T-helper 17 cell (primary cell): ENCODE measurements around the gene BCL2. TPM values are rescaled to one million over a fixed set of nuclear protein-coding genes. Genes with fewer than 3 reads are reported as not detected.

Experiments
- ATAC-seq: fragments of 150-1000 bp; cut with Tn5 transposase; 2 replicates; pipeline ENCODE4 v1.10.0; 2021; ENCODE audit warnings: mild to moderate bottlenecking, moderate library complexity
- DNase-seq, 3 donors: peaks; one replicate each; pipeline versions ENCODE4 v3.0.0 to v3.0.0-alpha.2; 2020 to 2021
- H3K9me3 ChIP-seq: one replicate; pipeline ENCODE4 v1.7.0; 2013; ENCODE audit warnings: low read length, mild to moderate bottlenecking; ENCODE audit not compliant: control insufficient read depth, poor library complexity, severe bottlenecking
- H3K27ac Mint-ChIP-seq: one replicate; pipeline ENCODE4 v1.8.0; 2022; ENCODE audit warnings: mild to moderate bottlenecking, moderate library complexity, mixed read lengths
- H3K27me3 Mint-ChIP-seq: one replicate; pipeline ENCODE4 v1.8.0; 2022; ENCODE audit warnings: mixed read lengths
- H3K36me3 Mint-ChIP-seq: one replicate; pipeline ENCODE4 v1.8.0; 2022; ENCODE audit warnings: low read depth, mixed read lengths
- H3K4me1 Mint-ChIP-seq: one replicate; pipeline ENCODE4 v1.8.0; 2022; ENCODE audit warnings: mild to moderate bottlenecking, mixed read lengths
- H3K4me3 Mint-ChIP-seq: one replicate; pipeline ENCODE4 v1.8.0; 2022; ENCODE audit warnings: mild to moderate bottlenecking, moderate library complexity, mixed read lengths
- total RNA-seq, 4 donors: library from RNA in 2 of 4; stranded (reverse) in 2 of 4; gene quantifications; one replicate each; pipeline ENCODE4 v1.2.3 and lab custom pipeline; 2022 to 2026

Gene BCL2
- total RNA-seq, 2 donors from 2014 or later = 134 to 136 TPM

DNA sequence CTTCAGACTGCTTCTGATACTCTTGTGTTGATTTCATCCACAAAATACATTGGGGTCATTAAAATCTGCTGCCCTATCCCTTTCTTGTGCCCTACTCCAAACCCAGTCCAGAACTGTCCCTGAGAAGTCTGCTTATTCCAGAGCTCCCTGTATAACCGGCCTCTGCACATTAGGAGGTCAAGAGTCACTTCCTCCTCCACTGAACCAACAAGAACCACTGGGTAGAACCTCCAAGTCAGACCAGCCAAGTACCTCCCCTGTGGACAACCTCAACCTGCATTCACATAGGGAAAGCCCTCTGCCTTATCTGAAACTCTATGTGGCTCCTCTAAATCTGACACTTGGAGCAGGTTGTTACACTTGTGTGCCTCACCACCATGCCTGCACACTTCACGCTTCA is 25.3 kb upstream of the BCL2 start:
- H3K4me1 Mint-ChIP-seq = peaks cover 24% of the 10 kb centered on the region
- DNase-seq (no peak), ATAC-seq (no peak)
- H3K27me3 Mint-ChIP-seq = no peaks in the 10 kb centered on the region
- peak overlapping the region; percentile 90 for H3K27ac Mint-ChIP-seq
- no peak overlapping the region for H3K4me3 Mint-ChIP-seq
- no peaks in the 10 kb centered on the region for H3K9me3 ChIP-seq
- H3K36me3 Mint-ChIP-seq = peaks cover 12% of the 10 kb centered on the region

DNA sequence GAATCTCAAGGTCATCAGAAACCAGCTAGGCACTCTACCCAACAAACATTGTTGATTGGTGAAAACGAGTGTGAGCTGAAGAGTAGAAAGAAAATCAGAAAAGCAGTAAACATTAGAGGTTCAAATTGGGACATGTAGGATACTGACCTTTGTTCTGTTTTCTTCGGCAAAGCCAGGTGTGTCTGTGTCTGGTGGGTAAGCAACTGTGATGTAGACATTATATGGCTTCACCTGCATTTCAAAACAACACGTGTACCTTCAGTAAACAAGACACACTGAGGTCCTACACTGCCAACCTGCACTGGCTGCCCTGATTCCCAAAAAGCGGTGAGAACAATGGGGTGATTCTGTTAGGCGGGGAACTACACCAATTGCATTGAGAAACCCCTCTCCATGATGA is 24.7 kb upstream of the BCL2 start:
- no peaks in the 10 kb centered on the region for H3K9me3 ChIP-seq
- ATAC-seq (no peak), DNase-seq (no peak)
- Mint-ChIP-seq H3K27me3 (no peaks in the 10 kb centered on the region), H3K4me1 (peaks cover 25% of the 10 kb centered on the region), H3K36me3 (peaks cover 13% of the 10 kb centered on the region), H3K4me3 (no peak overlapping the region), H3K27ac (peak overlapping the region; percentile 90)

DNA sequence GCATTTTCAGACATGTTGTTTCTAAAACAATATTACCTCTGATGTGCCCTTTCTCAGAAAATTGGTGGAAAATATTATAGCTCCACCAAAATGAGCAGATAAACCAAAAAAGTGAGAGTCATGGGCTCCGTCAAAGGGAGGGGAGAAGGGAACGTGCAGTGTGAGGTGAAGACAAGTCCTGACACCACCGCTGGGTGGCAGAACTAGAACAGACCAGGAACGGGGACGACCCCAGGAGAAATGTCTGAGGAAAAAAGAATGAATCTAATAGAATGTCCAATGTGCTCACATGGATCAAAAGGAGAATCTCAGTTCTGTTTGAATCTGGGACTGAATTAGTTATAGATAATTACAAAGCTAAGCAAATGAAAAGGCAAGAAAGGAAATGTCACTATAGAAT is 22.6 kb upstream of the BCL2 start:
- DNase-seq (no peak), ATAC-seq (peak; percentile 67)
- Mint-ChIP-seq H3K27me3 (no peaks in the 10 kb centered on the region), H3K27ac (no peak overlapping the region), H3K4me1 (peaks cover 25% of the 10 kb centered on the region), H3K4me3 (no peak overlapping the region), H3K36me3 (peaks cover 15% of the 10 kb centered on the region)
- no peaks in the 10 kb centered on the region for H3K9me3 ChIP-seq

DNA sequence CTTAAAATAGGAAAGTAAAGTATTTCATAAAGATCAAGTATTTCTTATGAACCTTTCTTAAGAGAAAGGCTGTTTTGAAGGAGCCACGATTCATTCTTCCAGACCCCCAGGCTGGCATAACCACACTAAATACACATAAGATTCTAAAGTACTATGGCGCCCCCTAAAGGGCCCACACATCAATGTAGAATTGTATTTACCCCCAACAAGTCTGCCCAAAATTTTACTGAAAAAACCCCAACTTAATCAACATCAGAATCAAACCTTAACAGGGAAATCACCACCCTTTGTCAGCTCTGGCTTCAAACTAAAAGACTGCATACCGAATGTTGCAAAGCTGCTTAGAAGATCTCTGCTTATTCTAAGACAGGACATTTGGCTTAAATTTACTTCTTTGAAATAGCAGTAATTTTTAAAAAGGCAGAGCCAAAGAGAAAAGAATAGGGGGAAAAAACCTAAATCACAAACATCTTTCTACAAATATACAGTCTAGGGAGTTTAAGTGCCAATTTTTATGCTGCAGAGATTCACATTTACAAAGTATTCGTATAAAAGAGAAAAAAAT is 20.4 kb upstream of the BCL2 start:
- Mint-ChIP-seq H3K4me3 (no peak overlapping the region), H3K27ac (peak overlapping the region; percentile 83), H3K4me1 (peaks cover 18% of the 10 kb centered on the region), H3K27me3 (no peaks in the 10 kb centered on the region), H3K36me3 (peaks cover 12% of the 10 kb centered on the region)
- H3K9me3 ChIP-seq = no peaks in the 10 kb centered on the region
- DNase-seq (peak in 1 of 3 donors; percentile 33), ATAC-seq (peak; percentile 84)

DNA sequence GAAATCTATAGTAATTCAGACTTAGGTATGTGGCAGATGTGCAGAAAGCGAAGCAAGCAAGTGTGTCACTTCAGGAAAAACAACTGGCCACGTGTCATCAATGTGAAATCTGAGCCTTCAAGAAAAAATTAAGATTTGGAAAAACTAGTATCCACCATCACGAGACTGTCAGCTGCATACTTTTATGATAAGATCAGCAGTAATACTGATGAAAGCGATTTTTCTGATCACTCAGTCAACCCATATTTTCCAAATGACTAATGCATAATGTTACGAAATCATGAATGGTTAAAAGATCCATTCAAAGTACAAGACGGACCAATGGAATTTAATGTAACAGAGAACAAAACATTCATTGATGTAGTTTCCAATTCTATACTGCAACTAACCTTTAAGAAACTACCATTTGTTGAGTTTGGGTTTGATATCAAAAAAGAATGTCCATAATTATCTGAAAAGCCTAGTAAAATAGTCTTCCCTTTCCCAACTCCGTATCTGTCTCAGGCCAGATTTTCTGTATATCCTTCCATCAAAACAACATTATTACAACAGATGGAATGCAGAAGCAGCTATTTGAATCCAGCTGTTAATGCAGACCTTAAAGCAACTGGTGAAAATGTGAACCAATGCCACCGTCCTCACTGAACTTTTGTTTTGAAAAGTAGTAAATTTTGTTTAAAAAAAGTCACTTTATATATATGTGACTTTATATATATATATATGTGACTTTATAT is 17.0 kb upstream of the BCL2 start:
- Mint-ChIP-seq H3K27me3 (no peaks in the 10 kb centered on the region), H3K4me1 (peaks cover 12% of the 10 kb centered on the region), H3K27ac (no peak overlapping the region), H3K4me3 (no peak overlapping the region), H3K36me3 (peaks cover 10% of the 10 kb centered on the region)
- DNase-seq (no peak), ATAC-seq (no peak)
- no peaks in the 10 kb centered on the region for H3K9me3 ChIP-seq

- no peak overlapping the region for H3K27ac Mint-ChIP-seq
- DNase-seq (no peak), ATAC-seq (no peak)
- no peaks in the 10 kb centered on the region for H3K27me3 Mint-ChIP-seq
- H3K4me3 Mint-ChIP-seq = no peak overlapping the region
- H3K9me3 ChIP-seq = no peaks in the 10 kb centered on the region
- H3K4me1 Mint-ChIP-seq = no peaks in the 10 kb centered on the region
- peaks cover 6% of the 10 kb centered on the region for H3K36me3 Mint-ChIP-seq
Observed at GRCh38 chr18:63331105-63331504, 11.5 kb upstream of the BCL2 start.

DNA sequence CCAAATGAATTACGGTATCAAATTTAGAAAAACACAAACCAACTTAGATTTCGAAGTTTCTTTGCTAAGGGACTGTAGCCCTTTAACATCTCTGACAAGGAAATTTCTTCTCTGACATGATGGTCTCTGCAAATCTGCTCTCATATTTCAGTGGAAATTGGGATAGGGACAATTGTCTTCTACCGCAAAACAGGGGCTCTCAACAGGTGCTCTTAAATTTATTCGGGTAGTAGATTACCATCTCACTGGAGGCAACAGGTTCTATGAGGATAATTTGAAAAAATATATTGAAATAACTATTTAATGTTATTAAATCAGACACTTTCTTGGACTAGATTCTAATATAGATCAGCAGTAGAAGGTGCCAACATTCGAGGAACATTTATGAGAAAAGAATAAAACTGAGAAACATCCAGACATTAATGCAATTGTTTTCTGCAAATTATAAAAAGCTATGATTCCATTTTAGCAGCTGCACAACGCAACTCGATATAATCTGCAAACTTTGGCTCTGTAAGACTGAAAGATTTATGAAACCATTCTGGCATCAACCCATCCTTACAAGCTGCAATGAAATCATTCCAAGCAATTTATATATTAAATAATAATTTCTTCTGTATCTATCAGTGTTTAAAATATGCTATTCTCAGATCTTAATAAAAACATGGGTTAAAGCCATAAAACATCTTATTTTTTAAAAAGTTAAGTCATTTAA is 10.0 kb upstream of the BCL2 start:
- no peak for ATAC-seq
- H3K36me3 Mint-ChIP-seq = peaks cover 6% of the 10 kb centered on the region
- no peak overlapping the region for H3K27ac Mint-ChIP-seq
- no peaks in the 10 kb centered on the region for H3K9me3 ChIP-seq
- no peaks in the 10 kb centered on the region for H3K4me1 Mint-ChIP-seq
- H3K4me3 Mint-ChIP-seq = no peak overlapping the region
- H3K27me3 Mint-ChIP-seq = no peaks in the 10 kb centered on the region
- DNase-seq = no peak

DNA sequence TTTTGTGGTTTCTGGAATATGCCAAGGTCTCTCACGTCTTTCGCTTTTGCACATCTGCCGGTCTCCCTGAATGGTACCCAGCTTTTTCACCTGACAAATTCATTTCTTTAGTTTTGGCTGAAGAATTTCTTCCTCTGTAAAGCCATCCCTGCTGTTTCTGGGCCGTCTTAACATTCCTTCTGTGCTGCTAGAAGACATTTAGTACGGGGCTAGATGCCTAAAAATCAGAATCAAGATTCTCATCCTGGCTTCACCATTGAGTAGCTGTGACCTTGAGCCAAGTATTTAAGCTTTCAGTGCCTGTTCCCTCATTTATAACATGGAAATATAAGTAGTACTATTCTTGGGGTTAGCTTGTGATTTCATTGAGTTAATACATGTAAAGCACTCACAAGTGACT is 6.4 kb upstream of the BCL2 start:
- peak overlapping the region; percentile 27 for H3K27ac Mint-ChIP-seq
- H3K36me3 Mint-ChIP-seq = peaks cover 5% of the 10 kb centered on the region
- no peak for DNase-seq
- no peaks in the 10 kb centered on the region for H3K27me3 Mint-ChIP-seq
- no peak overlapping the region for H3K4me3 Mint-ChIP-seq
- H3K4me1 Mint-ChIP-seq = peaks cover 14% of the 10 kb centered on the region
- ATAC-seq = no peak
- no peaks in the 10 kb centered on the region for H3K9me3 ChIP-seq

GRCh38 chr18:63325086-63325686 is 5.6 kb upstream of the BCL2 start:
- no peaks in the 10 kb centered on the region for H3K9me3 ChIP-seq
- Mint-ChIP-seq H3K36me3 (peaks cover 2% of the 10 kb centered on the region), H3K27ac (peak overlapping the region; percentile 27), H3K4me1 (peaks cover 18% of the 10 kb centered on the region), H3K4me3 (no peak overlapping the region), H3K27me3 (no peaks in the 10 kb centered on the region)
- DNase-seq = no peak
- no peak for ATAC-seq

DNA sequence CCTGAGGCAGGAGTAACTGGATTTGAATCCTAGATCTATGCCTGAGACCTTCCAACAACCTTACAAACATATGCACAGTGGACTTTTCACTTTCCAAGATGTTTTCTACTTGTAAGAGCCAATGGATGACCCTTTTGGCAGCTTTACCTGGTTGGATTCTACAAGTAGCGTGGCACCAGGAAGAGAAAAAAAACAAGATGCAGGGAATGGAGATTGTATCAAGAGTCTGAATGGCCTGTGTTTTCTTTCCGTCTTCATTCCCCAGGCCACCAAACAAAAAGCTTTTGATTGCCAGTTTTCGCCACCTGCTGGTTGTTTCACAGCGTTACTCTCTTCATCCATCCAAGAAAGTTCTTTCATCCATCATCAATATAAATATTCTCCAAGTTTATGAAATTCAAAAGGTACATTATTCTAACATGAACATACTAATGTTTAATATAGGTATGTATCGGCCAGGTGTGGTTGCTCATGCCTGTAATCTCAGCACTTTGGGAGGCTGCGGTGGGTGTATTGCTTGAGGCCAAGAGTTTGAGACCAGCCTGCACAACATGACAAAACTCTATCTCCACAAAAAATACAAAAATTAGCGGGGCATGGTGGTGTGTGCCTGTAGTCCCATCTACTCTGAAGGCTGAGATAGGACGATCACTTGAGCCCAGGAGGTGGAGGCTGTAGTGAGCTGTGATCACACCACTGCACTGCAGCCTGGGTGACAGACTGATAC is 3.5 kb upstream of the BCL2 start:
- Mint-ChIP-seq H3K36me3 (peaks cover 7% of the 10 kb centered on the region), H3K27me3 (no peaks in the 10 kb centered on the region), H3K4me3 (no peak overlapping the region), H3K27ac (peak overlapping the region; percentile 87), H3K4me1 (peaks cover 24% of the 10 kb centered on the region)
- peak in 2 of 3 donors; percentile 24 to 26 for DNase-seq
- no peaks in the 10 kb centered on the region for H3K9me3 ChIP-seq
- ATAC-seq = no peak

DNA sequence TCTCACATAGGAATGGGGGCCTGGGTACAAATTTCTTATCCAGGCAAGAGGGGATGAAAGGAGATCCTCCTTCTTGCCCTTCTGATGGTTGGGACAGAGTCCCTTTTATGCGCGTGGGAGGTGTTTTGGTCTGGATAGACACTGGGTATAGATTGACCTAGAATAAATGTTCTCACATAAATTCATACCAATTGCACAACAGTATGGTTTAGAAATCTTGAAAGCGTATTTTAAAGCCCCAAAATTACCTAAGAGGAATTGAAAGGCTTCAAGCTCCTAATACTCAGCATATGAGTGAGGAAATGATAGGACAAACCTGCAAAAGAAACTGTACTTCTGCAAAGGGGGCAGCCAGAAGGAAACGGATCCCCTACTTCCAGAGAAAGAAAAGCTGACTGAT is 2.6 kb upstream of the BCL2 start:
- peaks cover 10% of the 10 kb centered on the region for H3K36me3 Mint-ChIP-seq
- DNase-seq (no peak), ATAC-seq (no peak)
- peaks cover 26% of the 10 kb centered on the region for H3K4me1 Mint-ChIP-seq
- no peaks in the 10 kb centered on the region for H3K9me3 ChIP-seq
- no peak overlapping the region for H3K4me3 Mint-ChIP-seq
- H3K27ac Mint-ChIP-seq = peak overlapping the region; percentile 87
- H3K27me3 Mint-ChIP-seq = no peaks in the 10 kb centered on the region

- no peaks in the 10 kb centered on the region for H3K9me3 ChIP-seq
- no peaks in the 10 kb centered on the region for H3K27me3 Mint-ChIP-seq
- H3K36me3 Mint-ChIP-seq = peaks cover 10% of the 10 kb centered on the region
- peak overlapping the region; percentile 95 for H3K27ac Mint-ChIP-seq
- H3K4me3 Mint-ChIP-seq = peak overlapping the region; percentile 91
- DNase-seq = no peak
- no peak for ATAC-seq
- H3K4me1 Mint-ChIP-seq = peaks cover 29% of the 10 kb centered on the region
Observed at GRCh38 chr18:63321291-63321690, 1.7 kb upstream of the BCL2 start.

DNA sequence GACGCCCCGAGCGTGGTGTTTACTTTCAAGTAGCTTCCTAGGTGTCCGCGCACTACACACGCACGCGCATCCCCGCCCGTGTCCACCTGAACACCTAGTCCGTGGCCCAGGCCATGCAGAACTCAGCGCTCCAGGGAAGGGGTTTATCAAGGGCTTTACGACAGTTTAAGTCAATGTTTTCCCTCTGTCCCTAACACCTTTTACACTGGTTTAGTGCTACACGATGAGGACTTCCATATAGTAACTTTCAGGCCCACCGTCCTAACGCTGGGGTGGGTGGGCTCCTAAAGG is 1.4 kb upstream of the BCL2 start:
- DNase-seq (no peak), ATAC-seq (no peak)
- H3K9me3 ChIP-seq = no peaks in the 10 kb centered on the region
- Mint-ChIP-seq H3K27me3 (no peaks in the 10 kb centered on the region), H3K4me1 (peaks cover 31% of the 10 kb centered on the region), H3K27ac (peak overlapping the region; percentile 95), H3K4me3 (peak overlapping the region; percentile 91), H3K36me3 (peaks cover 10% of the 10 kb centered on the region)
